IPS-20b (cell line): ENCODE results near the gene FLNA.

Experiments
- H3K27ac ChIP-seq: one replicate; pipeline ENCODE4 v1.5.1; 2013; ENCODE audit warnings: low read length
- H3K27me3 ChIP-seq: 2 replicates; pipeline ENCODE4 v1.6.1; 2013; ENCODE audit warnings: mild to moderate bottlenecking, low read length, inconsistent platforms; ENCODE audit not compliant: insufficient read depth
- H3K36me3 ChIP-seq: 2 replicates; pipeline ENCODE4 v1.6.1; 2013; ENCODE audit warnings: low read depth, mild to moderate bottlenecking, inconsistent platforms, low read length, moderate library complexity; ENCODE audit not compliant: insufficient read depth
- H3K4me1 ChIP-seq: 2 replicates; pipeline ENCODE4 v1.6.1; 2013; ENCODE audit warnings: mild to moderate bottlenecking, control low read depth, inconsistent platforms, low read length, moderate library complexity; ENCODE audit not compliant: insufficient read depth
- H3K4me3 ChIP-seq: 2 replicates; pipeline ENCODE4 v1.5.1; 2013; ENCODE audit warnings: mild to moderate bottlenecking, low read length, inconsistent platforms
- H3K9ac ChIP-seq: 2 replicates; pipeline ENCODE4 v1.6.1; 2013; ENCODE audit warnings: low read depth, mild to moderate bottlenecking, inconsistent platforms, low read length, moderate library complexity
- H3K9me3 ChIP-seq: 2 replicates; pipeline ENCODE4 v1.6.1; 2013; ENCODE audit warnings: mild to moderate bottlenecking, low read depth, low read length, inconsistent platforms; ENCODE audit not compliant: insufficient read depth

FLNA gene, protein sequence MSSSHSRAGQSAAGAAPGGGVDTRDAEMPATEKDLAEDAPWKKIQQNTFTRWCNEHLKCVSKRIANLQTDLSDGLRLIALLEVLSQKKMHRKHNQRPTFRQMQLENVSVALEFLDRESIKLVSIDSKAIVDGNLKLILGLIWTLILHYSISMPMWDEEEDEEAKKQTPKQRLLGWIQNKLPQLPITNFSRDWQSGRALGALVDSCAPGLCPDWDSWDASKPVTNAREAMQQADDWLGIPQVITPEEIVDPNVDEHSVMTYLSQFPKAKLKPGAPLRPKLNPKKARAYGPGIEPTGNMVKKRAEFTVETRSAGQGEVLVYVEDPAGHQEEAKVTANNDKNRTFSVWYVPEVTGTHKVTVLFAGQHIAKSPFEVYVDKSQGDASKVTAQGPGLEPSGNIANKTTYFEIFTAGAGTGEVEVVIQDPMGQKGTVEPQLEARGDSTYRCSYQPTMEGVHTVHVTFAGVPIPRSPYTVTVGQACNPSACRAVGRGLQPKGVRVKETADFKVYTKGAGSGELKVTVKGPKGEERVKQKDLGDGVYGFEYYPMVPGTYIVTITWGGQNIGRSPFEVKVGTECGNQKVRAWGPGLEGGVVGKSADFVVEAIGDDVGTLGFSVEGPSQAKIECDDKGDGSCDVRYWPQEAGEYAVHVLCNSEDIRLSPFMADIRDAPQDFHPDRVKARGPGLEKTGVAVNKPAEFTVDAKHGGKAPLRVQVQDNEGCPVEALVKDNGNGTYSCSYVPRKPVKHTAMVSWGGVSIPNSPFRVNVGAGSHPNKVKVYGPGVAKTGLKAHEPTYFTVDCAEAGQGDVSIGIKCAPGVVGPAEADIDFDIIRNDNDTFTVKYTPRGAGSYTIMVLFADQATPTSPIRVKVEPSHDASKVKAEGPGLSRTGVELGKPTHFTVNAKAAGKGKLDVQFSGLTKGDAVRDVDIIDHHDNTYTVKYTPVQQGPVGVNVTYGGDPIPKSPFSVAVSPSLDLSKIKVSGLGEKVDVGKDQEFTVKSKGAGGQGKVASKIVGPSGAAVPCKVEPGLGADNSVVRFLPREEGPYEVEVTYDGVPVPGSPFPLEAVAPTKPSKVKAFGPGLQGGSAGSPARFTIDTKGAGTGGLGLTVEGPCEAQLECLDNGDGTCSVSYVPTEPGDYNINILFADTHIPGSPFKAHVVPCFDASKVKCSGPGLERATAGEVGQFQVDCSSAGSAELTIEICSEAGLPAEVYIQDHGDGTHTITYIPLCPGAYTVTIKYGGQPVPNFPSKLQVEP (N-terminal part only)

DNA sequence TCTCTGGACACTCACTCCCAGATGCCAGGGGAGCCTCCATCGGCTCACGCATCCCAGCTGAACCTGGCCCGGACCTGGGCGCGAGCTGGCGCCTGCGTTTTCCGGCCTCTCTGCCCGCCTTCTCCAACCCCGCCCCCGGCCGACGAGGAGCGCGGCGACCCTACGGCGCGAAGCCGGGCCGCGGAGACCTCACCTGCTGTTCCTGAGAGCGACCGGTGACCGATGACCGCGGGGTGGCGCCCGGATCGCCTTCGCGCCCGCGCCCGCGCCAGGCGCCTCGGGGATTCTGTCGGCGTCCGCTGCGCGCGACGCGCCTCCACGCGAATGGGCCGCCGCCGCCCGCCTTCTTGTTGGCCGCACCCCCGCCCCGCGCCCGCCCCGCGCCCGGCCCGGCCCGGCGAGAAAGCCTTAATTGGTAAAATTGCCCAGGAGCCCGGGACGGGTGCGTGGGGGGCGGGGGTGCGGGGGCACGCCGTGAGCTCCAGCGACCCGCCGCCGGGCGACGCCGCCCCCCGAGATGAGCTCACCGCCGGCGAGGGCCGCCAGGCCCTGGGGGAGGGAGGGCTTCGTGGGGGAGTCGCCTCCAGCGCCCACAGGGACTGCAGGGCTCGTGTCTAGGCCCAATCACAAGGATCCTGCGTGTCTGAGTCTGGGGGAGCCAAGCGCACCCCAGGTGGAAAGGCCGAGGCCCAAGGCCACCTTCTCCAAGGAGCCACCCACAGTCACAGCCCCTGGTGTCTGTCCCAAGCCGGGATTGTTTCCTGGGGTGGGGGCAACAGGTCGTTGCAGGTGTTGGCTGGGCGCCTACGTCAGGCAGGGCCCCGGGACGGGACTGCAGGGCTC is at the start of gene FLNA:
TSS of gene FLNA (minus strand) at position 322 of the 843 bp plus-strand sequence. CDS start 3,389 bp downstream, outside the sequence.
- Histone ChIP-seq H3K27me3 (peaks cover 22% of the 10 kb centered on the region; the same call in 1 of the 2 replicates), H3K27ac (no peak within 1 kb of the TSS), H3K4me3 (peak within 1 kb of the TSS; percentile 62), H3K36me3 (peaks cover 7% of the 10 kb centered on the region; the same call in 1 of the 2 replicates), H3K4me1 (no peaks in the 10 kb centered on the region; the same call in 1 of the 2 replicates), H3K9ac (peak within 1 kb of the TSS; percentile 59; the same call in 1 of the 2 replicates), H3K9me3 (no peaks in the 10 kb centered on the region)

DNA sequence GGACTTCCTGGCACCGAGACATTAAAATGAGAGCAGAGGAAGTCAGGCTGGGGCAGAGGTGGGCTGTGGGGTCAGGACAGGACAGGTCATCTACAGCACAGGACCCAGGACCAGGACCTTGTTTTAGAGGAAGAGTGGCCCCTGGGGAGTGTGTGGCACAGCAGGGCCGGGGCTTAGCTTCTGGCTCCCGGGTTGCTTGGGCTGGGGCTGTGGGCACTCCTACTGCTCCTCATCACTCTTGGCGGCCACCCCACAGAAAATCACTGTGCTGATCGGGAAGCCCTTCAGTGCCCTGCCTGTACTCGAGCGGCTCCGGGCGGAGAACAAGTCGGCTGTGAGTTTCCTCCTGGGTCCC is 45.9 kb upstream of the FLNA start:
- H3K9ac ChIP-seq: no peak overlapping the region

DNA sequence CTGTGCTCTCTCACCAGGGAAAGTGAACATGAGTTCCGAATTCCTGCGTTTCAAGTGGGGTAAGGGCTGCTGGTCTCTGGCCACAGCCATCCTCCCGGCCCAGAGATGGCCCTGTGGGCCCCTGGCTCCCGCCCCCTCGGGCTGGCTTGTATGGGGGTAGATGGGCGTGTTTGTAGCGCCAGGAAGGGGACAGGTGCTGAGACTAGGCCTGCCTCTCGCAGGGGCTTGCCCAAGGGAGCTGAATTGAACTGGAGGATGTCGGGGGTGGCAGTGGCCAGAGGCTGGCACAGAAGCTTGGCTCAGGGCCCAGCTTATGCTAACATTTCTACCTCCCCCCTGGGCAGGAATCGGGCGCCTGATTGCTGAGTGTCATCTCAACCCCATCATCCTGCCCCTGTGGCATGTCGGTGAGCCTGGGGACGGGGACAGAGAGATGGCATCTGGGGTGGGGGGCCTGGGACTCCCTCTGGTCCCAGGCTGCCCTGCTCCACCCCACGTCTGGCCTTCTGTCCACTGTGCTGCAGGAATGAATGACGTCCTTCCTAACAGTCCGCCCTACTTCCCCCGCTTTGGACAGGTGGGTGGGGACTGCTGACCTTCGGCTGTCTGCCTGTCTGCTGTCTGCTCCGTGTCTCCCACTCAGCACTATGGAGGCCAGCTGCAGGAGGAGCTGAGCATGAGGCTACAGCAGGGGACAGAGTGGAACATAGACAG is 45.4 kb upstream of the FLNA start:
- Histone ChIP-seq H3K36me3 (no peaks in the 10 kb centered on the region), H3K27me3 (no peaks in the 10 kb centered on the region), H3K9me3 (no peaks in the 10 kb centered on the region), H3K4me3 (no peak overlapping the region), H3K4me1 (no peaks in the 10 kb centered on the region), H3K9ac (no peak overlapping the region), H3K27ac (no peak overlapping the region)

More for the DNA sequence above, 45.9 kb upstream of the FLNA start:
- H3K27ac ChIP-seq: no peak overlapping the region
- H3K36me3 ChIP-seq: no peaks in the 10 kb centered on the region
- no peaks in the 10 kb centered on the region for H3K27me3 ChIP-seq
- H3K4me1 ChIP-seq: no peaks in the 10 kb centered on the region
- H3K9me3 ChIP-seq: no peaks in the 10 kb centered on the region
- H3K4me3 ChIP-seq: no peak overlapping the region

DNA sequence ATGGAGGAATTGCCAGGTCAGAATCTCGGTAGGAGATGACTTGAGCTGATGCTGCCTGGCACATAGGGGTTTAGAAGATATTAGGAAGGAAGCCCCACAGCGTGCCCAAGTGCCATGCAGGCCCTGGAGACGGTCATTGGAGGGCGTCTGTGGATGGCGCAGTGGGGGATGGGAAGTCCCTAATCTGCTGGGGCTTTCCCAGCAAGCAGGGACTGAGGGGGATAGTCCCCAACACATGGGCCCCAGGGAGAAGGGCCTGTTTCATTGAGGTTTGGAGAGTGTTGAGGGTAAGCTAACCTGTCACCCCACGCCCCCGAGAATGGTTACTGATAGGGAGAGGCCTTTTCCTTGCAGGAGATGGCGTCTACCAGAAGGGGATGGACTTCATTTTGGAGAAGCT is 44.8 kb upstream of the FLNA start:
- Histone ChIP-seq H3K9ac (no peak overlapping the region), H3K27me3 (no peaks in the 10 kb centered on the region), H3K36me3 (no peaks in the 10 kb centered on the region), H3K27ac (no peak overlapping the region), H3K9me3 (no peaks in the 10 kb centered on the region), H3K4me1 (no peaks in the 10 kb centered on the region), H3K4me3 (no peak overlapping the region)

DNA sequence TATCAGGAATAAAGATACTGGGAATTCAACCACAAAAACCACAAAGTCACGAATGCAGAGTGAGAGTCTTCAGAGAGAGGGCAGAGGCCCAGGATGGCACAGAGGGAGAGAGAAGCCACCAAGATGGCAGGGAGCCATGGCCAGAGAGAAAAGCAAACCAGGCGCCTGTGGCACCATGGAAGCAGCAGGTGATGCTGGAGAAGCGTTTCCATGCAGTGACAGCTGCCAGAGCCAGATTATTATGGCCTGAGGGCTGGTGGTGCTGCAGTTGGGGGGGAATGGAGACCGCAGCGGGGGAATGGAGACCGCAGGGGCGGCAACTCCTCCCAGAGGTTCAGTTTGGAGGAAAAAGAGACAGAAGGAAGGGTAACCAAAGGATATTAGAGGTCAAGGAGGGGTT is 42.7 kb upstream of the FLNA start:
- H3K27me3 ChIP-seq: no peaks in the 10 kb centered on the region
- H3K9ac ChIP-seq: no peak overlapping the region
- H3K9me3 ChIP-seq: no peaks in the 10 kb centered on the region
- no peak overlapping the region for H3K4me3 ChIP-seq
- H3K36me3 ChIP-seq: no peaks in the 10 kb centered on the region
- no peaks in the 10 kb centered on the region for H3K4me1 ChIP-seq
- no peak overlapping the region for H3K27ac ChIP-seq

DNA sequence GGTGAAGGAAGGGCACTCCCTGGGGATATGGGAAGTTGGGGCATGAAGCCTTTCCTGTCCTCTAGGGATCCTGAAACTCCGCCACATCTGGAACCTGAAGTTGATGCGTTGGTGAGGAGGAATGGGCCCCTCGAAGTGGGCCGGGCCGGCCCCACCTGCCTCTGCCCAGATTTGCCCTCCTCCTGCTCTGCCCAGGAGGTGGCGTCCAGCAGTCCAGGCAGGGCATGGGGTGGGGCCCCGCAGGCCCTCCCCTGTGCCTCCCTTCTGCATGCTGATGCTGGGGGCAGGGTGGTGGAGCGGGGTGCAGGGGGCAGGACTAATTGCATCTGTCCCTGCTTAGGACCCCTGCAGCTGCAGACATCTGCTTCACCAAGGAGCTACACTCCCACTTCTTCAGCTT is 38.7 kb upstream of the FLNA start:
- no peaks in the 10 kb centered on the region for H3K9me3 ChIP-seq
- H3K4me3 ChIP-seq: no peak overlapping the region
- 0 out of 2 replicates have a peak, but pooled peaks cover 9% of the 10 kb centered on the region for H3K4me1 ChIP-seq
- no peaks in the 10 kb centered on the region for H3K27me3 ChIP-seq
- H3K36me3 ChIP-seq: no peaks in the 10 kb centered on the region
- no peak overlapping the region for H3K9ac ChIP-seq
- no peak overlapping the region for H3K27ac ChIP-seq

DNA sequence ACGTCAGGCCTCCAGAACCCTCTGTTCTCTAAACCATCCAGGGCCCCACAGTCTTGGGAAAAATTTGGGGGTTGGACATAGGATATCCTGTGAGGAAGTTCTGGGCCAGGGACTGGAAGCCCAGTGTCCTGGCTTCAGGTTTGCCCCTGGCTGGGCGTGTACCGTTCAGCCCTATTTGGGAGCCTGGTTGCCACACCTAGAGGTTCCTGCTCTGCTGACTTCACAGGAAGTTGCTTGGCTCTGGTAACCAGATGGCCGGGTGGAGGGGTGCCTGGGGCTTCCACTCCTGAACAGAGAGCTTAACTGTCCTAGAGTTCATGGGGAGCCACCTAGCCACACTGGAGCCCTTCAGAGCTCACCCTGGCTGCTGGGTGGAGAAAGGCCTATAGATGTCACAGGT is 38.0 kb upstream of the FLNA start:
- Histone ChIP-seq H3K4me3 (peak overlapping the region; percentile 73), H3K27ac (no peak overlapping the region), H3K9ac (peak overlapping the region; percentile 70; the same call in 1 of the 2 replicates), H3K9me3 (no peaks in the 10 kb centered on the region), H3K27me3 (no peaks in the 10 kb centered on the region), H3K36me3 (no peaks in the 10 kb centered on the region), H3K4me1 (0 out of 2 replicates have a peak, but pooled peaks cover 9% of the 10 kb centered on the region)

DNA sequence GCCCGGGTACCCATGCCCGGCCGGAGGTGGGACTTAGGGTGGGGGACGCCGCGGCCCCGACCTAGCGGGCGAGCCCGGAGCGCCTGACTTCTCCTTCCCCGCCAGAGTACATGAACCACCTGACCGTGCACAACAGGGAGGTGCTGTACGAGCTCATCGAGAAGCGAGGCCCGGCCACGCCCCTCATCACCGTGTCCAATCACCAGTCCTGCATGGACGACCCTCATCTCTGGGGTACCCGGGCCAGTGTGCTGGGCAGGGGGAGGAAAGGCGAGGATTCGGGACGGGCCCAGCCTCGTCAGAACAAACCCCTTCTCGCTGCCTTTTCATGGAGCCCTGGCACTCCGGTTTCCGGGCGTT is 37.5 kb upstream of the FLNA start:
- Histone ChIP-seq H3K9ac (peak overlapping the region; percentile 78; the same call in 1 of the 2 replicates), H3K27me3 (no peaks in the 10 kb centered on the region), H3K36me3 (no peaks in the 10 kb centered on the region), H3K4me1 (0 out of 2 replicates have a peak, but pooled peaks cover 9% of the 10 kb centered on the region), H3K27ac (no peak overlapping the region), H3K4me3 (peak overlapping the region; percentile 73), H3K9me3 (no peaks in the 10 kb centered on the region)

DNA sequence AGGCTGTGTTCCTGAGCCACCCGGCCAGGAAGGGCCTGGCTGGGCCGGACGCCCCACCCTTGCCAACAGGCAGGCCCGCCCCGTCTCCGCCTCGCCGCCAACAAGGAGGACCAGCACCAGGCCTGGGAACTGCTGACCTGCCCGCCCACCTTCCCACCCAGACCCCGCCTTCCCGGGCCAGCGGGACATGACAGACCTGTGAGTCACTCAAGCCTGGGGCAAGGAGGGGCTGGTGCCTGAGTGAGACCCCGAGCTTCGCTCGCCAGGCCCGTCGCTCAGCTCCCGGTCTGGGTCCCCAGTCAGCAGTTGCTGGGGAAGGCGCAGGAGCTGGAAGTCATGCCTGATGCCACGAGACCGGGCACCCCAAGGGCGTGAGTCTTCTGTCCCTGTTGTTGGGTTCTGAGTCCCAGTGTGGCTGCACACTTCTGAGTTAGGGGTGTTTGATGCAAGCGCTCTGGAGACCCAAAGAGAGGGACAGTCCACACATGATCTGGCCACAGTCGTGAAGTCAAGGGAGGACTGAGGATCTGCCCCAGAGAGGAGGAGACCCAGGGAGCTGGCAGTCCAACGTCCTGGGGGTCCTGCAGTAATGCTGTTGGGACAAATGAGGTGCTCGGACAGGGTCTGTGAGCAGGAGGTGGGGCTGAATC is 34.9 kb upstream of the FLNA start, which contains the start of gene DNASE1L1:
TSS of gene DNASE1L1 (minus strand) at position 33 of the 650 bp plus-strand sequence. CDS start 3,686 bp downstream, outside the sequence.
- Histone ChIP-seq H3K4me1 (0 out of 2 replicates have a peak, but pooled peaks cover 9% of the 10 kb centered on the region), H3K9ac (peak within 1 kb of the TSS; percentile 39; the same call in 1 of the 2 replicates), H3K36me3 (no peaks in the 10 kb centered on the region), H3K27me3 (no peaks in the 10 kb centered on the region), H3K9me3 (no peaks in the 10 kb centered on the region), H3K4me3 (peak within 1 kb of the TSS; percentile 39), H3K27ac (no peak within 1 kb of the TSS)
